Muscle of leg (tissue), 11 donors: ENCODE data around the gene PHKG2. TPM values are rescaled to one million over a fixed set of nuclear protein-coding genes. Genes with fewer than 3 reads are reported as not detected.

Source experiments
- DNase-seq: peaks from one replicate; pipeline ENCODE4 v3.0.0; 2013
- H3K27ac ChIP-seq: one replicate; pipeline ENCODE4 v1.5.1; 2013; ENCODE audit warnings: mild to moderate bottlenecking, low read length, control low read depth
- H3K27me3 ChIP-seq: one replicate; pipeline ENCODE4 v1.6.1; 2013; ENCODE audit warnings: low read length; ENCODE audit not compliant: control insufficient read depth, insufficient read depth
- H3K36me3 ChIP-seq: one replicate; pipeline ENCODE4 v1.6.1; 2013; ENCODE audit warnings: low read length; ENCODE audit not compliant: control insufficient read depth, insufficient read depth
- H3K4me1 ChIP-seq: one replicate; pipeline ENCODE4 v1.6.1; 2013; ENCODE audit warnings: low read length; ENCODE audit not compliant: control insufficient read depth, insufficient read depth
- H3K4me3 ChIP-seq: one replicate; pipeline ENCODE4 v1.5.1; 2013; ENCODE audit warnings: low read length, control low read depth
- H3K9me3 ChIP-seq: replicated peaks from 2 replicates; pipeline ENCODE4 v1.6.1; 2013; ENCODE audit warnings: low read depth, low read length; ENCODE audit not compliant: control insufficient read depth
- WGBS: methylation state at CpG from one replicate; pipeline ENCODE4 v1.1.5; 2013; ENCODE audit warnings: missing lambda C conversion rate; ENCODE audit not compliant: insufficient coverage; 5-methylcytosine and 5-hydroxymethylcytosine counted together
- polyA plus RNA-seq, 8 donors: library from polyadenylated mRNA; unstranded; fragments of 120-200 nt; gene quantifications; one replicate each; pipeline versions ENCODE4 v1.2.1 to v1.2.3, GENCODE V29; 2013; ENCODE audit warnings: inconsistent platforms in 1 of 8, low replicate concordance in 1 of 8; ENCODE audit not compliant: insufficient read length in 8 of 8, insufficient read depth in 1 of 8
- total RNA-seq: library from RNA; stranded (reverse); fragments of 120-200 nt; gene quantifications from one replicate; pipeline ENCODE4 v1.2.4, GENCODE V29; 2013

The PHKG2 gene
- total and polyA plus RNA-seq, 9 donors: 10.5 to 14.5 (median 13.1) TPM

DNA sequence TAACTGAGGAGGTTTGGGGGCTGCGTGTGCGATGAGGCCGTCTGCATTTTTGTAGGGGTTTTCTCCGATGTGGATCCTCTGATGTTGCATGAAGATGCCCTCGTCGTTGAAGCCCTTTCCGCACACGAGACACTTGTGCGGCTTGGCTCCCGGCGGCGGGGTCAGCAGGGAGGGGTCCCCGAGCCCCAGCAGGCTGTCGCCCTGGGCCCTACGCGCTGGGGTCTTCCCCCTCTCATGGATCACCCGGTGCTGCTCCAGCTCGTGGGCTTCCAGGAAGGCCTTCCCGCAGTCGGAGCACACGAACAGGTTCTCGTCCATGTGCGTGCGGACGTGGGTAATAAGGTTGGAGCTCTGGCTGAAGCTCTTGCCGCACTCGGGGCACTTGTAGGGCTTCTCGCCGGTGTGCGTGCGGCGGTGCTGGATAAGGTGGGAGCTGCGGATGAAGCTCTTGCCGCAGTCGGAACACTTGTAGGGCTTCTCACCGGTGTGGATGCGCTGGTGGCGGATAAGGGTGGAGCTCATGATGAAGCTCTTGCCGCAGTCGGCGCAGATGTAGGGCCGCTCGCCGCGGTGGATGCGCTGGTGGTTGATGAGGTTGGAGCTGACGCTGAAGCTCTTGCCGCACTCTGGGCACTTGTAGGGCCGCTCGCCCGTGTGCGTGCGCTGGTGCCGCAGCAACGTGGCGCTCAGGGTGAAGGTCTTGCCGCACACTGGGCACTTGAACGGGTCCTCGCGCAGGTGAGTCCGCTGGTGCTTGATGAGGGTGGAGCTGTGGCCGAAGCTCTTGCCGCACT, 34.5 kb downstream of the PHKG2 start:
- peaks cover 38% of the 10 kb centered on the region for H3K4me1 ChIP-seq
- H3K4me3 ChIP-seq: no peak overlapping the region
- peaks cover 60% of the 10 kb centered on the region for H3K36me3 ChIP-seq
- no peak for DNase-seq
- WGBS: 95% methylated on average over 57 of the region's 63 CpGs
- no peaks in the 10 kb centered on the region for H3K9me3 ChIP-seq
- H3K27ac ChIP-seq: no peak overlapping the region
- H3K27me3 ChIP-seq: no peaks in the 10 kb centered on the region

DNA sequence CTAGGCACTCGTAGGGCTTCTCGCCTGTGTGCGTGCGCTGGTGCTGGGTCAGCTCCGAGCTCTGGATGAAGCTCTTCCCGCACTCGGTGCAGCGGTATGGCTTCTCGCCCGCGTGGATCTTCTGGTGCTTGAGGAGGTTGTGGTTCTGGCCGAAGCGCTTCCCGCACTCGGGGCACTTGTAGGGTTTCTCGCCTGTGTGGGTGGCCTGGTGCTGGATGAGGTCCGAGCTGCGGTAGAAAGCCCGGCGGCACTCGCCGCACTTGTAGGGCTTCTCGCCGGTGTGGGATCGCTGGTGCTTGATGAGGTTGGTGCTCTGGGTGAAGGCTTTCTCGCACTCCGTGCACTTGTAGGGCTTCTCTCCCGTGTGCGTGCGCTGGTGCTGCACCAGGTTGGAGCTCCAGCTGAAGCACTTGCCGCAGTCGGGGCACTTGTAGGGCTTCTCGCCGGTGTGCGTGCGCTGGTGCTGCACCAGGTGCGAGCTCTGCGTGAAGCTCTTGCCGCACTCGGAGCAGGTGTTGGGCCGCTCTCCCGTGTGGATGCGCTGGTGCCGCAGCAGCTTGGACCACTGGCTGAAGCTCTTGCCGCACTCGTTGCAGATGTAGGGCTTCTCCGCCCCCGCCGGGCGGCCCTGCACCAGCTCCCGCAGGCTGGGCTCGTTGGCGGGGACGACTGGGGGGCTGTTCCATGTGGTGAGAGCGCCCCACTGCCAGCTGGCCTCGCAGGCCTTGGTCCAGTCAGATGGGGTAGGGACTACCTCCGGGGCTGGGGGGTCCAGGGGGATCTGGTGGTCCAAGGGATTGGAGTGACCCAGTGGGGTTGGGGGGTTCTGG, 35.3 kb downstream of the PHKG2 start:
- Histone ChIP-seq H3K4me1 (peaks cover 33% of the 10 kb centered on the region), H3K36me3 (peaks cover 56% of the 10 kb centered on the region), H3K27ac (no peak overlapping the region), H3K9me3 (no peaks in the 10 kb centered on the region), H3K27me3 (no peaks in the 10 kb centered on the region), H3K4me3 (no peak overlapping the region)
- DNase-seq: peak; percentile 4
- WGBS: 92% methylated on average over 48 of the region's 57 CpGs

DNA sequence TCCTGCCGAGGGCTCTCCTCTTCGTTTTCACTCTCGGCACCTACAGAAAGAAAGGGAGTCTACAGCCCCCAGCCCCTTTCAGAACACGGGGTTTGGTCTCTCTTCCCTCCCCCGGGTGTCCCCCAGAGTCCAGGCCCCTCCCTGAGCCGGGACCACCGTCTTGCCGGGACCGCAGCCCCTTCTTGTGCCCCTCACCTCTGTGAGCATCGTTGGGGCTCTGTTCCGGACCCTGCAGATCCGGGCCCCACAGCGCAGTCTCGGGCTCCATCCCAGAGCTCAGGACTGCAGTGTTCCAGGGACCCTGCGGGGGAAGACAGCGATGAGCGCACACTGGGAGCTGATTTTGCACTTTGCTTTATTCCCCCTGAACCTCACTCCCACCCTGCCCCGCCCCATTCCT, 36.0 kb downstream of the PHKG2 start:
- WGBS: 81% methylated on average over 17 of the region's 18 CpGs
- H3K4me3 ChIP-seq: no peak overlapping the region
- no peak overlapping the region for H3K27ac ChIP-seq
- peaks cover 52% of the 10 kb centered on the region for H3K36me3 ChIP-seq
- H3K9me3 ChIP-seq: no peaks in the 10 kb centered on the region
- H3K27me3 ChIP-seq: no peaks in the 10 kb centered on the region
- H3K4me1 ChIP-seq: peaks cover 26% of the 10 kb centered on the region
- DNase-seq: peak; percentile 4

DNA sequence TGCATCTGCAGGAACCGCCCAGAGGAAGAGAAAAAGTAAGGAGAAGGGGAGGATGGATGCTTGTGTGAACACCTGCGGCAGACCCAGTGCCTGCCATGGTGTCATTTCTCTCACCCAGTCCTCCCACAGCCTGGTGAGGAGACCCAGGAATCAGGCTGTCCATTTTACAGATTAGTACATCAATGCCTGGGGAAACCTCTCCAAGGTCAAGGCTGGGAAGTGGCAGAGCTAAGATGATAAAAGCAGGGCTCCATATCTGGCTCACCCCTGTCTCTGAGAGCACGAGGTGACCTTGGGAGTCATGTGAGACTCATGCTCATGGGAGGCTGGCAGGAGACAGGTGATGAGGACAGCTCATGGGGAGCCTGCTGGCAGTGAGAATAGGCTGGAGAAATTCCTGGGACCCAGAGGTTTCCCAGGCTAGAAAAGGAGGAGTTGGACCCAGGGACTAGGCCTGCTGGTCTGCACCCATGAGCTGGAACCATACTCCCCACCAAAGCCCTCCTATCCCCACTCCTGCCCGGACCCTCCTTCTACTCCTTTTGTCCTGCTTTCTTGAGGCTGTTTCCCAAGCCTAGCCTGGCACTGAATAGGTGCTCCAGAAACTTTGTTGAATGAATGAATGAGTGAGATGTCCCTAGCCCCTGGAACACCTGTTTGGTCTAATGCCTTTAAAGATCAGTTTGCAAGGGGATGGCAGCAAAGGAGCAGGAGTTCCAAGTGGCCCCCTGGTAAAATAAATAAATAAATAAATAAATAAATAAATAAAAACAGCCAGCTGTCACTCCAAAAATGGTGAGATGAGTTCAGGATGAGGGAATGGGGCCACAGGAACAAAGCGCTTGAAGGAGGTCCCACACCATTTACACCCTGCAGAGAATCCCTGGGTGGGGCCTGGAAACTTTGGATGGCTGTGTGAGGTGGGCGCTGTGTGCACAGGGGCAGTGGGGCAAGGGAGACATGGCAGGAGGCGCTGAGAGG, 37.2 kb downstream of the PHKG2 start:
- 68% methylated on average over 2 of the region's 7 CpGs for WGBS
- H3K4me1 ChIP-seq: peaks cover 23% of the 10 kb centered on the region
- H3K4me3 ChIP-seq: peak overlapping the region; percentile 99
- DNase-seq: peak; percentile 25
- peak overlapping the region; percentile 74 for H3K27ac ChIP-seq
- H3K36me3 ChIP-seq: peaks cover 40% of the 10 kb centered on the region
- H3K27me3 ChIP-seq: no peaks in the 10 kb centered on the region
- H3K9me3 ChIP-seq: no peaks in the 10 kb centered on the region

DNA sequence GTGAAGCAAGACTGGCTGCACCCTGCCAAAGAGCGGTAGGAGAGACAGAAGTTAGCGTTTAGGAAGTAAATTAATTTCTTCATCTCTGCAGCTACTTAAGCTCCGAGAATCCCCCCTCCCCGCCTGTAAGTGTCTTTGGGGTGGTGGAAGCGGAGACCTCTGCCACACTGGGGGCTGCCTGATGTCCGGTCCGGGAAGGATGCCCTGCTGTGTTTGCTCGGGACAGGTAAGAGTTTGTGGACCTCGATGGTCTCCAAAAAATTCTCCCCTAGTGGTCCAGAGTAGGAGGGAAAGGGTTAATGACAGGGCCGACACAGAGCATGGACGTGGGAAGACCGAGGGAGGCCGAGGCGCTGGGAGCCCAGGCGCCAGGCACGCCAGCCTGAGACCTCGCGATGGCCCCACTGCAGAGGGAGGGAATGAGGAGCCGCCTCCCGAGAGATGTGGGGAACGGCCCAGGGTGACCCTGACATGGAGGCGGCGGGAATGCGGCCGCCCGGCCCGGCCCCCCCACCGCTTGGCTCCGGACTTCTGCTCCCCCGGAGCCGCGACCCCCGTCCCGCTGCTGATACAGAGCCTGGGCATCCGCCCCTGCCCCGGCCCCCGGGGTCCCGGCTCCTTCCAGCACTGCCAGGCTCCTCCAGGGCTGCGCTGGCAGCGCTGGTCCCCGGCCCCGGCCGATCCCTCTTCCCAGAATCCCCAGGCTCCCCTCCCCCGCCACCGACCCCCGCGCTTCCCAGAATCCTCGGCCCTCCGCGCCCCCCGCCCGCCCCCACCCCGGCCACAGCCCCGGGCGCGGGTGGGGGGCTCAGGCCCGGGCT, 38.1 kb downstream of the PHKG2 start:
- under 1% methylated on average over 35 of the region's 57 CpGs for WGBS

DNA sequence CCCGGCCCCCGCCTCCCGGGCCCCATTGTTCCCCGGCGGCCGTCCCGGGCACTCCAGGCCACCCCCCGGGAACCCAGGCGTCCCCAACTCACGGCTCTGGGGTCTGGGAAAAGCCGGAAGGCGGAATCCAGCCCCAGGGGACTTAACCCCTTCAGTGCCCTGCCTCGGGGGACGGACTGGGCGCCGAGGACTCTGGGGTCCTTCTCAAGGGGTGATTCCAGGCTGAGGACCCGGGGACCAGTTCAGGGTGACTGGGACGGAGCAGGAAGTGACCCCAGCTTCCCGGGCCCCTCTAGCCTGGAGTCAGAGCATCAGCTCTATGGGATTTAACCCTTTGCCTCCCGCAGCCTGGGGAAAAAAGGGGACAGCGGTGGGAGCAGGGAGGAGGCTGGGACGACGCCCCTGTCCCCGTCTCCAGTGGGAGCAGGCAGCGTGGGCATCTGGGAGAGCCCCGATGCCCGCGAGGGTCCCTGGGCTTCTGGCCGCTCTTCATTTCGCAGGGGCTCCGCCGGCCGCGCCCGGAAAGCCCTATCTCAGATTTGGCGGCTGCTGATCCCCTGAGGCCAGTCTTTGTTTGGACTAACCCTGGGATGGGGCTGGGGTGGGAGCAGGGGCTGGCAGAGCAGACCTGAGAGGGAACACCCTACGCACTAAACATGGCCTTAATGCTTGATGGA, 38.8 kb downstream of the PHKG2 start, which contains the start of gene ZNF629:
Gene ZNF629 (minus strand): TSS at position 270 of the 677 bp plus-strand sequence. CDS start 2,723 bp downstream, outside the sequence.
- under 1% methylated on average over 25 of the region's 37 CpGs for WGBS

More for the DNA sequence above, 38.1 kb downstream of the PHKG2 start:
- Histone ChIP-seq H3K9me3 (no peaks in the 10 kb centered on the region), H3K4me1 (peaks cover 23% of the 10 kb centered on the region), H3K36me3 (peaks cover 37% of the 10 kb centered on the region), H3K4me3 (peak overlapping the region; percentile 99), H3K27ac (peak overlapping the region; percentile 87), H3K27me3 (no peaks in the 10 kb centered on the region)
- DNase-seq: peak; percentile 51

DNA sequence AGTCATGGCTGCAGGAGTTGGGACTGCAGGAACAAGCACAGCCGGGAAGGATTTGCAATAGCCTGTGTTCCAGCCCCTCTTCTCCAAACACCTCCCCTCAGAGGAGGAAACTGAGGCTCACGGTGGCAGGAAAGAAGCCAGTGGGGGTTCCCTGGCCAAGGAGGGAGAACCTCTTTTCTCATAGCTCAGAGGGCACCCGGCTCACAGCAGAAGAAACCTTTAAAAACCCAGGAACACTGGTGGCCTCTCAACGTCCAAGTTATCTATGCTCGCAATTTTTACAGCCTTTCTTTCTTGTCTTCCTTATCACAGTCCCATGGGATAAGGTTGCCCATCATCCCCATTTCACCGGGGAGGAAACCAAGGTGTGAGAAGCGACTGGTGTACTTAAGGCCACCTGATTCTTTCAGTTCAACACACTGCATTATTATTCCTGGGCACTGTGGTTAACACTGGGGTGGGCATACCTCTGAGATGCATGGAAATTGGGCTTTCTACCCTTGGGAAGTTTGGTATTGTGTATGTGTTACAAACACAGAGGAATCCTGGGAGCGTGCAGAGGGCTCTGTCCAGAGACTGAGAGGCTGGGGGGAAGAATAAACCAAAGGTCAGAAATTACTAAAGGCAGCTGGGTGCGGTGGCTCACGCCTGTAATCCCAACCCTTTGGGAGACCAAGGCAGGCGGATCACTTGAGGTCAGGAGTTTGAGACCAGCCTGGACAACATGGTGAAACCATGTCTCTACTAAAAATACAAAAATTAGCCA, 39.6 kb downstream of the PHKG2 start:
- DNase-seq: peak; percentile 13
- Histone ChIP-seq H3K36me3 (peaks cover 22% of the 10 kb centered on the region), H3K27ac (peak overlapping the region; percentile 87), H3K4me3 (peak overlapping the region; percentile 99), H3K27me3 (no peaks in the 10 kb centered on the region), H3K4me1 (peaks cover 23% of the 10 kb centered on the region), H3K9me3 (no peaks in the 10 kb centered on the region)
- WGBS: 47% methylated on average over 6 of the region's 11 CpGs

More for the DNA sequence above, 38.8 kb downstream of the PHKG2 start, which contains the start of gene ZNF629:
- H3K27me3 ChIP-seq: no peaks in the 10 kb centered on the region
- peak within 1 kb of the TSS; percentile 87 for H3K27ac ChIP-seq
- peak; percentile 92 for DNase-seq
- peak within 1 kb of the TSS; percentile 99 for H3K4me3 ChIP-seq
- H3K36me3 ChIP-seq: peaks cover 30% of the 10 kb centered on the region
- H3K9me3 ChIP-seq: no peaks in the 10 kb centered on the region
- H3K4me1 ChIP-seq: peaks cover 23% of the 10 kb centered on the region

DNA sequence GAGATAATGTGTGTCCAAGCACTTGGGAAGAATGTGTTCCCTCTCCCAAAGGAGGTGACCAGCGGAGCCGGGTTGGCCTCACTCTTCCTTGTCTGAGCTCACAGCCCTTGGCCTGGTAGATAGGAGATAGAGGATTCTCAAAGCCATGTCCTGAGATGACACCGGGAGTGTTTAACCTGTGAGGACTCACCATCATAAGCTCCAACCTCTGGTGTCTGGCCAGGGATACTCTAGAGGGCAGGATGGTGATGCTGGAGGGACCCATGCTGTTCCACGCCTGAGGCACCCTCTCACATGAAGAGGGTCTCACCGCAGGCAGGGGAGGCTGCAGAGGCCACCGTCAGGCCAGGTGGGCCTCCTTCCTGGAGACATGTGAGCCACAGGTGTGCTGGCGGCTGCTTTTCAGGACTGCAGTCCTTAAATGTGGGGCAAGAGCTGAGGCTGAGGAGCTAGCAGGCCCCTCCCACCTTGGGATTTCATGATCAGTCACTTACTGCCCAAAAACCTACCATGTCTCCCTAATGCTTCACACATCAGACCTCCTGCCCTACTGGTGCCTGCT, 45.4 kb downstream of the PHKG2 start:
- no peaks in the 10 kb centered on the region for H3K27me3 ChIP-seq
- H3K4me3 ChIP-seq: no peak overlapping the region
- H3K9me3 ChIP-seq: no peaks in the 10 kb centered on the region
- no peak overlapping the region for H3K27ac ChIP-seq
- 68% methylated on average over 5 of the region's 7 CpGs for WGBS
- H3K4me1 ChIP-seq: no peaks in the 10 kb centered on the region
- H3K36me3 ChIP-seq: no peaks in the 10 kb centered on the region
- DNase-seq: no peak
